Epithelial cell of proximal tubule (primary cell): ENCODE results near the gene CBL. TPM values are rescaled to one million over a fixed set of nuclear protein-coding genes. Genes with fewer than 3 reads are reported as not detected.

Experiments
- DNase-seq: peaks from one replicate; pipeline ENCODE4 v3.0.0-alpha.2; 2011; ENCODE audit warnings: low read depth
- H3K4me3 ChIP-seq: 2 replicates; pipeline ENCODE4 v1.5.1; 2011; ENCODE audit warnings: low read depth, mild to moderate bottlenecking, low read length
- CTCF ChIP-seq: conservative IDR thresholded peaks from 2 replicates; pipeline ENCODE4 v1.5.1; 2012; ENCODE audit warnings: low read depth, mild to moderate bottlenecking, low read length
- total RNA-seq: library from RNA; depleted of rRNA; stranded (reverse); fragments of >200 nt; gene quantifications from 2 replicates; pipeline ENCODE4 v1.2.3, GENCODE V29; 2015

CBL gene
- total RNA-seq, 1 donor from 2014 or later, result 17.4 TPM

DNA sequence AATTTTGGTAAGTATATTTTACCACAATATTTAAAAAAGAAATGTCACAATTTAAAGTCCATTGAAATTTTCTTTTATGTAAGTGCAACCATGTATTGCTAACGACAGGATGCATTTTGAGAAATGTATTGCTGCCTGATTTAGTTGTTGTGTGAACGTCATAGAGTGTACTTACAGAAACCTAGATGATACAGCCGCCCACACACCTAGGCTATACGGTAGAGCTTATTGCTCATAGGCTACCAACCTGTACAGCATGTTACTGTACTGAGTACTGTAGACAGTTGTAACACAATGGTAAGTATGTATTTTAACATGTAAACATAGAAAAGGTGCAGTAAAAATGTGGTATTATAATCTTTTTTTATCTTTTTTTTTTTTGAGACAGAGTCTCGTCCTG, 48.1 kb downstream of the CBL start:
- no peak for TF ChIP-seq CTCF
- H3K4me3 ChIP-seq, result no peak overlapping the region
- DNase-seq, result no peak

DNA sequence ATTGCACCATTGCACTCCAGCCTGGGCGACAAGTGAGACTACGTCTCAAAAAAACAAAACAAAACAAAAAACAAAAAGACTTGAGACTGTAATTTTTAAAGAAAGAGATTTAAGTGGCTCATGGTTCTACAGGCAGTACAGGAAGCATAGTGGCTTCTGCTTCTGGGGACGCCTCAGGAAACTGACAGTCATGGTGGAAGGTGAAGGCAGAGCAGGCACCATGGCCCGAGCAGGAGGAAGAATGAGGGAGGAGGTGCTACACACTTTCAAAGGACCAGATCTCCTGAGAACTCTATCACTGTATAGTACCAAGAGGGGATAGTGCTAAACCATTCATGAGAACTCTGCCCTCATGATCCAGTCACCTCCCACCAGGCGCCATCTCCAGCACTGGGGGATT, 52.0 kb downstream of the CBL start:
- no peak overlapping the region for H3K4me3 ChIP-seq
- no peak for DNase-seq
- TF ChIP-seq CTCF, result no peak

- H3K4me3 ChIP-seq, result no peak overlapping the region
- no peak for DNase-seq
- no peak for TF ChIP-seq CTCF
Measured at GRCh38 chr11:119258983-119259382, 52.8 kb downstream of the CBL start.

- no peak for DNase-seq
- no peak overlapping the region for H3K4me3 ChIP-seq
- TF ChIP-seq CTCF, result peak; percentile 26
Measured at GRCh38 chr11:119262668-119263351, 56.7 kb downstream of the CBL start.

DNA sequence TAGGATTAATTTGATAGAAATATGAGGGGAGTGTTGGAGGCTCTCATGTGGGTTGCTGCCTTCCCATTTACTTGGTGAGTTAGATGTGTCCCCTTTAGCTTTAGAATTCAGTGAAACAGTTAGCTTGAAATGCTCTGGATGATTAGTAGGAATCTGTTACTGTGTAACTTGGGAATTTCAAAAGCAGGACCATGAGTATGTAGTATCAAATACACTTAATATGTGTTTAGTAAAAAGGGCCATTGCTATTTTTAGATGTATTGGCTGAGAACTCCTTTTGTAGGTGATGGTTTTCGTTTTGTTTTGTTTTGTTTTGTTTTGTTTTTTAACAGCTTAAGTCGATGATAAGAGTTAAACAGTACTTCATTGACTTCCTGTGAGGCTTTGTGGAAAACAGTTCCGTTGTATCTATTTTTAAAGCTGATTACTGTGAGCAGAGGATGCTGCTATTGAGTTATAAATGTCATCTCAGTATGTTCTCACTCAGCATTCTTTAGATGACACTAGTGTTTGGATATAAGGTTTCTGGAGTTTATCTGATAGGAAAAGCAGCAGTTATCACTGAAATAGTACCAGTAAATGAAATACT, 57.3 kb downstream of the CBL start:
- peak; percentile 35 for DNase-seq
- H3K4me3 ChIP-seq, result no peak overlapping the region
- no peak for TF ChIP-seq CTCF

GRCh38 chr11:119266063-119266462, 59.9 kb downstream of the CBL start:
- no peak overlapping the region for H3K4me3 ChIP-seq
- TF ChIP-seq CTCF, result no peak
- no peak for DNase-seq
